ENCODE measurements around the gene FMNL2.

FMNL2 gene

GRCh38 chr2:152405206-152406118, 70.5 kb downstream of the FMNL2 start:
- no peak for DNase-seq (ENCODE audit: low read depth)

GRCh38 chr2:152406119-152406835, 71.3 kb downstream of the FMNL2 start:
- no peak for DNase-seq (ENCODE audit: low read depth)

GRCh38 chr2:152406836-152407161, 71.8 kb downstream of the FMNL2 start:
- DNase-seq (ENCODE audit: low read depth): no peak

GRCh38 chr2:152407204-152407721, 72.3 kb downstream of the FMNL2 start:
- DNase-seq (ENCODE audit: low read depth): peak; percentile 67

GRCh38 chr2:152407806-152408205, 72.8 kb downstream of the FMNL2 start:
- no peak for DNase-seq (ENCODE audit: low read depth)

GRCh38 chr2:152408254-152408653, 73.3 kb downstream of the FMNL2 start:
- DNase-seq (ENCODE audit: low read depth): no peak

- DNase-seq (ENCODE audit: low read depth): no peak
Observed at GRCh38 chr2:152409386-152410164, 74.6 kb downstream of the FMNL2 start.

GRCh38 chr2:152410165-152410597, 75.2 kb downstream of the FMNL2 start:
- peak; percentile 86 for DNase-seq (ENCODE audit: low read depth)

GRCh38 chr2:152411154-152411553, 76.2 kb downstream of the FMNL2 start:
- no peak for DNase-seq (ENCODE audit: low read depth)

- DNase-seq (ENCODE audit: low read depth): peak; percentile 32
Observed at GRCh38 chr2:152413228-152414030, 78.5 kb downstream of the FMNL2 start.

- DNase-seq (ENCODE audit: low read depth): peak; percentile 55
Observed at GRCh38 chr2:152415231-152415642, 80.3 kb downstream of the FMNL2 start.

GRCh38 chr2:152415796-152416195, 80.8 kb downstream of the FMNL2 start:
- DNase-seq (ENCODE audit: low read depth): no peak

GRCh38 chr2:152418688-152419087, 83.7 kb downstream of the FMNL2 start:
- peak; percentile 72 for DNase-seq (ENCODE audit: low read depth)

- DNase-seq (ENCODE audit: low read depth): no peak
Observed at GRCh38 chr2:152419944-152420343, 85.0 kb downstream of the FMNL2 start.

- DNase-seq (ENCODE audit: low read depth): no peak
Observed at GRCh38 chr2:152420363-152420762, 85.4 kb downstream of the FMNL2 start.

- DNase-seq (ENCODE audit: low read depth): no peak
Observed at GRCh38 chr2:152420936-152421335, 86.0 kb downstream of the FMNL2 start.

GRCh38 chr2:152421521-152422370, 86.8 kb downstream of the FMNL2 start:
- DNase-seq (ENCODE audit: low read depth): peak; percentile 99

GRCh38 chr2:152423684-152424083, 88.7 kb downstream of the FMNL2 start:
- DNase-seq (ENCODE audit: low read depth): no peak

- DNase-seq (ENCODE audit: low read depth): peak; percentile 62
Observed at GRCh38 chr2:152425765-152426727, 91.1 kb downstream of the FMNL2 start.

All from iris pigment epithelial cell (primary cell).